GM18907 (cell line): ENCODE results near the gene GPR137B.

Experiments used
- ATAC-seq: cut with Tn5 transposase; IDR thresholded peaks from one replicate; pipeline ENCODE4 v1.9.1; 2021; ENCODE audit warnings: mild to moderate bottlenecking, moderate library complexity; ENCODE audit not compliant: unreplicated experiment

GPR137B gene

GRCh38 chr1:236251587-236251986 is 109.2 kb downstream of the GPR137B start:
- no peak for ATAC-seq

GRCh38 chr1:236253119-236253518 is 110.8 kb downstream of the GPR137B start:
- ATAC-seq: no peak

- no peak for ATAC-seq
Observed at GRCh38 chr1:236253918-236254637, 111.7 kb downstream of the GPR137B start.

GRCh38 chr1:236257216-236257615 is 114.9 kb downstream of the GPR137B start:
- ATAC-seq: no peak

- no peak for ATAC-seq
Observed at GRCh38 chr1:236258114-236258622, 115.8 kb downstream of the GPR137B start.
